ENCODE results near the gene ASPG.
A peak's percentile ranks its signal among the peaks of the same experiment; 100 is the strongest.

ASPG gene

DNA sequence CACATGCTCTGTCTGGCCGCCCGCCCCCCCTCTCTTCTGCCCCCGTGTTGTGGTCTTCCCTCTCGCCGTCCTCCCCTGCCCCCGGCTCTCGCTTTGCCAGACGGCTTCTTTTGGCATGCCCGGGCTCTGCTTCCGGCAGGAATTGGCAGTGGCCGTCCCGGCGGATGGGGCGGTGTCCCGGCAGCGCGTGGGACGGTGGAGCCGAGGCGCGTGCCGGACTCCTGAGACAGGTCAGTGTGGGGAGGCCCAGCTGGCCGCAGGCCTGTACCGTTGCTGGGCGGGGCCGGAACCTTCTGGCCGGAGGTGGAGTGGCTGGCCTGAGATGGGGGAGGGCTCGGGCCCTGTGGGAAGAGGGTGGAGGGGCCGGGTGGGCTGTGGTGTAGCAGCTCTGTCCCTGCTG is 70.0 kb downstream of the ASPG start:
- H3K4me3 ChIP-seq (ENCODE audit: low read depth, low read length), result no peak overlapping the region
- TF ChIP-seq, protein P1, sequence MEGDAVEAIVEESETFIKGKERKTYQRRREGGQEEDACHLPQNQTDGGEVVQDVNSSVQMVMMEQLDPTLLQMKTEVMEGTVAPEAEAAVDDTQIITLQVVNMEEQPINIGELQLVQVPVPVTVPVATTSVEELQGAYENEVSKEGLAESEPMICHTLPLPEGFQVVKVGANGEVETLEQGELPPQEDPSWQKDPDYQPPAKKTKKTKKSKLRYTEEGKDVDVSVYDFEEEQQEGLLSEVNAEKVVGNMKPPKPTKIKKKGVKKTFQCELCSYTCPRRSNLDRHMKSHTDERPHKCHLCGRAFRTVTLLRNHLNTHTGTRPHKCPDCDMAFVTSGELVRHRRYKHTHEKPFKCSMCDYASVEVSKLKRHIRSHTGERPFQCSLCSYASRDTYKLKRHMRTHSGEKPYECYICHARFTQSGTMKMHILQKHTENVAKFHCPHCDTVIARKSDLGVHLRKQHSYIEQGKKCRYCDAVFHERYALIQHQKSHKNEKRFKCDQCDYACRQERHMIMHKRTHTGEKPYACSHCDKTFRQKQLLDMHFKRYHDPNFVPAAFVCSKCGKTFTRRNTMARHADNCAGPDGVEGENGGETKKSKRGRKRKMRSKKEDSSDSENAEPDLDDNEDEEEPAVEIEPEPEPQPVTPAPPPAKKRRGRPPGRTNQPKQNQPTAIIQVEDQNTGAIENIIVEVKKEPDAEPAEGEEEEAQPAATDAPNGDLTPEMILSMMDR (conservative IDR thresholded peaks at IDR 0.05; ENCODE audit: low read depth, low read length), result no peak
- DNase-seq (ENCODE audit: low read depth), result no peak

DNA sequence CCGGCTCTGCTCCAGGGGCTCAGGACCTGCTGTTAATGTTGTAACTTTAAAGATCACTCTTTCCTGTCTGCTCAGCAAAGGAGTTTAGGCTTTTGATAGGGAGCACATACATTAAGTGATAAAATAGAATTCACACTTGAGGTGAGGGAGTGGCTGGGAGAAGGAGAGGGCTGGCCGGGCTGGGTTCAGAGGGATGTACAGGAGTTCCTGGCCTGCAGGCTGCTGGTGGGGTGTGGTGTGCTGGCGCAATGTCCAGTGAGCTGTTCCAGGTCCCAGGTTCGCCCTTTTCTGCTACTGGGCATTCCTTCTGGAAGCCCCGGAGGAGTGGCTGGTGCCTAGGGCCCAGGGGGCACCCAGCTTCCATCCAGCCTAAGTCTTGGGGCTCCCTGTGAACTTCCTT is 70.6 kb downstream of the ASPG start:
- H3K4me3 ChIP-seq (ENCODE audit: low read depth, low read length), result no peak overlapping the region
- TF ChIP-seq, protein P1 (conservative IDR thresholded peaks at IDR 0.05; ENCODE audit: low read depth, low read length), result no peak
- DNase-seq (ENCODE audit: low read depth), result no peak

DNA sequence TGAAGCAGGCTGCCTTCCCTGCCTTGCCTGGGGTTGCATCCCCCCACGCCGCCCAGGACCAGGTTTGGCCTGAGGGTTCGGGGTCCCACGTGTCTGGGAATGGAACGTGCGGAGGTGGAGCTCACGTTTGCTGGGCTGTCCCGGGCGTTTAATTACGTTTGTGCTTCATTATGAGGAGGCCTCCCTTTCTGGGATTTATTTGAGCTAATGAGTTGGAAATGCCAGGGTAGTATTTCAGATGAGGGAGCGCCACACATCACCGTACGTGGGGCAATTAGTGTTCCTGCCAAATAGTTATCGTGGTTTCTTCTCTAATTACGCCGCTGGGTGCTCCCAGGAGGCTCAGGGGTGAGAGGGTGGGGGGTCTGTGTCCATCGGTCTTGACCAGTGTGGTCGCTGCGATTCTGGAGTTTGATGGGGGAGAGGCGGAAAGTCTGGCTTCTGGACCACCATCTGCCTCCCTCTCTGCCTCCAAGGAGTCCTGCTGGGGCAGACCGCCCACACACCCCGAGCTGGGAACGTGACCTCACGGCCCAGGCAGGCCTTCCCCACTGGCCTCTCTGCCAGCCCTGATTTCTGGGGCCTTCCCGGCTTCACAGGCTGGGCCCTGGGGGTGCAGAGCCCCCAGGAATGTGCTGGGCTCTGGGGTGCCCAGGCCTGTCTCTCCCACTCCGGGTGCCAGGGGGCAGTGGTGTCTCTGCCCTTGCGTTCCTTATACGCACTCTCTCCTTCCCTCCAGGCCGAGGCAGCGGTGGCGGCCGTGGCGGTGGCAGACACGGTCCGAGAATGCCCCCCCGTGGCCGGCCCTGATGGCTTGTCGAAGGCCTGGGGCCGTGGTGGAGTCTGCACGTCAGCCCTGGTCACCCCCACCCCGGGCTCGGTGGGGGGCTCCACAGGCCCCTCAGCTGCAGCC is 71.8 kb downstream of the ASPG start:
- DNase-seq (ENCODE audit: low read depth), result no peak
- TF ChIP-seq, protein P1 (conservative IDR thresholded peaks at IDR 0.05; ENCODE audit: low read depth, low read length), result peak; percentile 22
- no peak overlapping the region for H3K4me3 ChIP-seq (ENCODE audit: low read depth, low read length)

DNA sequence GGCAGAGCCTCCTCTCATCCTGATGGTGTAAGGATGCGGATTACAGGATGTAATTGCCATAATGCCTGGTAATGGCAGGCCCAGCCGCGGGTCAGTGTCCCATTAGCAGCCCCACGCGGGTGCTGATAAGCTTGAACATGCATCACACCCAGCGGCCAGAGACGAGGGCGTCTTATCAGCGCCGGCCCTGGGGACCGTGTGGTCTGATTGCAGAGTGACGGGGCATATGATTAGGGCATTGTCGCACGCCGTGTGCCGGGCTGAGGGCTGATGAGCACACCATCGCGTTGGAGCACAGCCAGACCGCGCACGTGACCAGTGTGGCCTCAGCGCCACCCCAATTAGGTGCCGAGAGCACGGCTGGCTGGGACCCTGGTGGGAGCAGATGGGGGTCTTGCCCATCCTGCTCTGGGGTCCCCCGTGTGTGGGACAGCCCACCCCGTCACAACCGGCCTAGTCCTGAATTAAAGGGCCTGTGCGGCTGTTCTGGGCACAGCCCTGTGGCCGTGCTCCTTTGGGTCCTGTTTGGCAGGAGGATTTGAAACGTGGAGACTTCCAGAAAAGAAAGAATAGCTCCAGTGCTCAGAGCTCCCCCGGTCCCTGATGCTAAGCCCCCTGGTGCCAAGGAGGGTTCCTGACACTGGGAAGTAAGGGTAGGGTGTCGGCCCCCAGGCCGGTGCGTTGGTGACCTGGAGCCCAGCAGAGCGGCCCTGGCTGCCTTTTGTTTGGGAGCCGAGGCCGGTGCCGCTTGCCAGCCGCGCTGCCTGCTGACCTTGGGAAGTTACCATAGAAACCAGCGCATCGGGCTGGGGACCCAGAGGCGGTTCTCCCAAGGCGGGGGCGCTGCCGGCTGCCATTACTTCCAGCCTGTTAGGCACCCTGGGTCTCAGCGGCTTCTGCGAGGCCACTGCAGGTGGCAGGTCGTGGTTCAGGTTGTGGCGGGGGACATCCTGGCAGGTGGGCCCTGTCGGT is 73.6 kb downstream of the ASPG start:
- H3K4me3 ChIP-seq (ENCODE audit: low read depth, low read length), result no peak overlapping the region
- no peak for DNase-seq (ENCODE audit: low read depth)
- TF ChIP-seq, protein P1 (conservative IDR thresholded peaks at IDR 0.05; ENCODE audit: low read depth, low read length), result no peak

DNA sequence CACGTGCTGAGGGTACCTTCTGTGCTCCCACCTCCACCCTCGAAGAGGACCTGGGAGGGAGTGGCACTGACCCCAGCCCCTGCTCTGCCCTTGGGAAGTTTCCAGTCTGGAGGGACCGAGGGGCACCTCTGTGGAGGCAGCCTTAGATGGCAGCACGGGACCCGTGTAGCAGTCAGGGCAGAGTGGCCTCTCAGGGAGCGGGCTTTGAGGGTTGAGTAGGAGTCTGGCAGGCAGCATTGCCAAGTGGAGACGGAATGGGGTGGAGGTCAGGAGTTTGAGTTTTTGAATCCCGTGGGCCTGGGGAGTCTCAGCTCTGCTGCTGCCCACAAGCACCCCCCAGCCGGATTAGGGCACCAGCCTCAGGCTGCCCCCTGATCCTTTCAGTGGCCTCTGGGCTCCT is 74.5 kb downstream of the ASPG start:
- TF ChIP-seq, protein P1 (conservative IDR thresholded peaks at IDR 0.05; ENCODE audit: low read depth, low read length), result no peak
- no peak for DNase-seq (ENCODE audit: low read depth)
- H3K4me3 ChIP-seq (ENCODE audit: low read depth, low read length), result no peak overlapping the region

DNA sequence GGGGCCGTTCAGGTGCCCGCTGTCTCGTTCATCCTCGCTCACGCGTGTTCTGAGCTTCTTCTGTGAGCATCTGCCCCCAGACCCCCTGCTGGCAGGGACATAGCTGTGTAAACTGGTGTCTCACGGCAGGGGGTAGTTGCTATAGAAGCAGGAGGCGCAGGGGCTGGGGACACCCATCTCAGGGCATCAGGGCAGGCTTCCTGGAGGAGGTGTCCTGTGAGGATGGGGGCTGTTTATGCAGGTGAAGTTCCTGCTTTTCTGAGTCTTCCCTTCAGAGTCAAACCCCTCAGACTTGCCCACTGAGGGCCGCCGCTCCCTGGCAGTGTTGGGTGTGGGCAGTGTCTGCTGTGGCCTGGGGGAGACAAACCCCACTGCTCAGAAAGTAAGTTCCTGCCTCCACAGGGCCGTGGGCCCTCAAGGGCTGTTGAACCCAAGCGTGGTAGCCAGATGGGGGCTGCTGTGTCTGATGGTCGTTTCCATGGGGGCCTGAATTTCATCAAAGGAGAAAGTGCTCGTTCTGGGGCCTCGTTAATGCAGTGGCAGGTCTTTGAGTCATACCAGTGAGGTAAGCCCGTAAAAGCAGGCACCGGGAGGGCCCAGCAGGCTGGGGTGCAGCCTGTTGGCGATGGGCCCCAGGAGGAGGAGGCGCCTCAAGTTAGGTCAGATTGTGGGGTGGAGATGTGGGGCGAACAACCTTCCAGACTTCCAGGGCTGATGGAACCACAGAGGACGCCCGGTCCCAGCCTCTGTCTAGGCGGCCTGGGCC is 76.3 kb downstream of the ASPG start:
- TF ChIP-seq, protein P1 (conservative IDR thresholded peaks at IDR 0.05; ENCODE audit: low read depth, low read length), result no peak

More for the DNA sequence above, 76.3 kb downstream of the ASPG start:
- H3K4me3 ChIP-seq (ENCODE audit: low read depth, low read length), result no peak overlapping the region
- DNase-seq (ENCODE audit: low read depth), result no peak

All from choroid plexus epithelial cell (primary cell).